WERI-Rb-1 (cell line): ENCODE results near the gene APLF.
"Not testable (repeated sequence)": the region's sequence is repeated elsewhere in the genome, so short reads cannot be mapped to it uniquely, and the experiment has no call there.

Experiments
- DNase-seq: peaks from one replicate; pipeline ENCODE4 v3.0.0-alpha.2; 2020
- H3K27ac ChIP-seq: fragments of 250-450 bp; sonication (Bioruptor Pico); 2 replicates; pipeline ENCODE4 v1.5.1; 2020; ENCODE audit warnings: mild to moderate bottlenecking, moderate library complexity
- H3K27me3 ChIP-seq: fragments of 250-450 bp; sonication (Bioruptor Pico); 2 replicates; pipeline ENCODE4 v1.5.1; 2021; ENCODE audit warnings: mild to moderate bottlenecking, low read depth, moderate library complexity; ENCODE audit not compliant: insufficient read depth, severe bottlenecking
- H3K36me3 ChIP-seq: fragments of 250-450 bp; sonication (Bioruptor Pico); 2 replicates; pipeline ENCODE4 v1.5.1; 2020; ENCODE audit warnings: mild to moderate bottlenecking, moderate library complexity
- H3K4me3 ChIP-seq: 2 replicates; pipeline ENCODE4 v1.5.1; 2011; ENCODE audit warnings: low read depth, mild to moderate bottlenecking, control low read depth, low read length
- H3K9me3 ChIP-seq: fragments of 250-450 bp; sonication (Bioruptor Pico); 2 replicates; pipeline ENCODE4 v1.5.1; 2021; ENCODE audit warnings: mild to moderate bottlenecking, moderate library complexity; ENCODE audit not compliant: severe bottlenecking
- TF ChIP-seq, protein P1 (sequence below): IDR thresholded peaks from 2 replicates; pipeline ENCODE4 v1.5.1; 2011; ENCODE audit warnings: low read depth, mild to moderate bottlenecking, control low read depth, inconsistent platforms, low read length

APLF gene

DNA sequence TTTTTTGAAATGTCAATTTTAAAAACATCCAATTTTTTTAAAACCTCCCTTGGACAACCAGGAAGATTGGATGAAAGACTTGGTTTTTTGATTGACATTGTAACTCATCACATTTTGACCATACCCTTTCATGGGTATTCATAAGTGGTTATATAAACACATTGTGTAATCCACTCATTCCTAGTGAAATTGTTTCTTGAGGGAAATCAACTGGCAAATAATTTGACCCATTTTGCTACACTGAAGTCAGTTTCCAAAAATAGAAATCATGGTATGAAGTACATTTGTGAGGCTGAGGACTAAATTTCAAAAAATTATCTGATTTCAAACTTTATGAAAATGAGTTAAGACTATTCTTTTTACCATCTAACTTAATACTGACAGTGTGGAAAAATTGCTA, 31.8 kb upstream of the APLF start:
- DNase-seq: no peak
- Histone ChIP-seq H3K27ac (no peak overlapping the region), H3K36me3 (no peaks in the 10 kb centered on the region), H3K27me3 (no peaks in the 10 kb centered on the region), H3K9me3 (no peaks in the 10 kb centered on the region), H3K4me3 (no peak overlapping the region)
- TF ChIP-seq, protein P1, sequence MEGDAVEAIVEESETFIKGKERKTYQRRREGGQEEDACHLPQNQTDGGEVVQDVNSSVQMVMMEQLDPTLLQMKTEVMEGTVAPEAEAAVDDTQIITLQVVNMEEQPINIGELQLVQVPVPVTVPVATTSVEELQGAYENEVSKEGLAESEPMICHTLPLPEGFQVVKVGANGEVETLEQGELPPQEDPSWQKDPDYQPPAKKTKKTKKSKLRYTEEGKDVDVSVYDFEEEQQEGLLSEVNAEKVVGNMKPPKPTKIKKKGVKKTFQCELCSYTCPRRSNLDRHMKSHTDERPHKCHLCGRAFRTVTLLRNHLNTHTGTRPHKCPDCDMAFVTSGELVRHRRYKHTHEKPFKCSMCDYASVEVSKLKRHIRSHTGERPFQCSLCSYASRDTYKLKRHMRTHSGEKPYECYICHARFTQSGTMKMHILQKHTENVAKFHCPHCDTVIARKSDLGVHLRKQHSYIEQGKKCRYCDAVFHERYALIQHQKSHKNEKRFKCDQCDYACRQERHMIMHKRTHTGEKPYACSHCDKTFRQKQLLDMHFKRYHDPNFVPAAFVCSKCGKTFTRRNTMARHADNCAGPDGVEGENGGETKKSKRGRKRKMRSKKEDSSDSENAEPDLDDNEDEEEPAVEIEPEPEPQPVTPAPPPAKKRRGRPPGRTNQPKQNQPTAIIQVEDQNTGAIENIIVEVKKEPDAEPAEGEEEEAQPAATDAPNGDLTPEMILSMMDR: no peak

DNA sequence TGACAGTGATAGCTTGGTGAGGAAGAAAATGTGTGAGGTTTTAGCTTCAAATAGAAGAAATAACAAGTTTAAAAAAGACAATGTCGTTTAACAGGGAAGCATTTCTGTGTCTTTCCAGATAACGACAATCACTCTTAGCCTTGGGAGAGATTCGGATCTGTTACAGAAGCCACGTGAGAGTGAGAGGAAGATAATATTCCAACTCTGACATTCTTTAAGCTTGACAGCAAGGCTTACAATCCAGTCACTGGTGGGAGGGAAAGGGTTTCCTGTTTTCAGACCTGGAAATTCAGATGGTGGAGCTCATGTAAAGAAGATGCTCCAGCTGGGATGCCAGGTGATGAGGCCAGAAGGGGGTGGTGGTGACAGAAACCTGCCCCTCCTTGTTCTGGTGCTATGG, 31.1 kb upstream of the APLF start:
- Histone ChIP-seq H3K4me3 (no peak overlapping the region), H3K27me3 (no peaks in the 10 kb centered on the region), H3K36me3 (no peaks in the 10 kb centered on the region), H3K27ac (no peak overlapping the region), H3K9me3 (no peaks in the 10 kb centered on the region)
- TF ChIP-seq, protein P1: no peak
- no peak for DNase-seq

DNA sequence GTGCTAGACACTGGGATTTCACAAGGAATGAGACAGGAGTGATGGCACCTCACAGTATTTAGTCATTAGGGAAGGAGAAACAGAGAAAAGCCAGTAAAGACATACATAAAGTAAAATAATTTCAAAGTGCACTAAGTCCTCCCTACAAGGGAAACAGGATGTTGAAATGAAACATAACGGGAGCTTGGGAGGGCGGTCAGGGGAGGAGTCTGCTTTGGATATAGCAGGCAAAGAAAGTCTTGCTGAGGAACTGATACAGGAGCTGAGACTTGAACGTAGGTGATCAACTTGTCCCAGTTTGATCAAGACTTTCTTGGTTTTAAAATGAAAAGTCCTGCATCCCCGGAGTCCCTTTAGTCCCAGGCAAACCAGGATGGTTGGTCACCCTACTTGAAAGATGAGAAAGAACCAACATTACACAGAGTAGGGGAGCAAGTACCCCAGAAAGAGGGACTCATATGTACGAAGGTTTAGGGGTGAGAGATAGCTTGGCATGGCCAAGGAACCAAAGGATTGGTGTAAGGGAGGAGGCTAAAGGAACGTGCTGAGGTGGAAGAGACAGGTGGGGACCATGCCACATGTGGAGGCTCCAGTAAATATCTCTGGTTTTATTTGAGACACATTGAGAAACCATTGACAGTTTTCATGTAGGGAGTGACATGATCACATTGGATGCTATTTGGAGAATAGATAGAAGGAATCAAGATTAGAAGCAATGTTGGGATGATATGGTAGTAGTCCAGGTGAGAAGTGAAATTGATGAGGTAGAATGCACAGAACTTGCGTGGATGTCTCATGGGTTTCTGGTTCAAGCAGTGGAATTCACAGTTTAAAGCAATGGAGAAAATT, 28.7 kb upstream of the APLF start:
- TF ChIP-seq, protein P1: no peak
- Histone ChIP-seq H3K36me3 (no peaks in the 10 kb centered on the region), H3K4me3 (no peak overlapping the region), H3K9me3 (no peaks in the 10 kb centered on the region), H3K27me3 (no peaks in the 10 kb centered on the region), H3K27ac (no peak overlapping the region)
- no peak for DNase-seq

DNA sequence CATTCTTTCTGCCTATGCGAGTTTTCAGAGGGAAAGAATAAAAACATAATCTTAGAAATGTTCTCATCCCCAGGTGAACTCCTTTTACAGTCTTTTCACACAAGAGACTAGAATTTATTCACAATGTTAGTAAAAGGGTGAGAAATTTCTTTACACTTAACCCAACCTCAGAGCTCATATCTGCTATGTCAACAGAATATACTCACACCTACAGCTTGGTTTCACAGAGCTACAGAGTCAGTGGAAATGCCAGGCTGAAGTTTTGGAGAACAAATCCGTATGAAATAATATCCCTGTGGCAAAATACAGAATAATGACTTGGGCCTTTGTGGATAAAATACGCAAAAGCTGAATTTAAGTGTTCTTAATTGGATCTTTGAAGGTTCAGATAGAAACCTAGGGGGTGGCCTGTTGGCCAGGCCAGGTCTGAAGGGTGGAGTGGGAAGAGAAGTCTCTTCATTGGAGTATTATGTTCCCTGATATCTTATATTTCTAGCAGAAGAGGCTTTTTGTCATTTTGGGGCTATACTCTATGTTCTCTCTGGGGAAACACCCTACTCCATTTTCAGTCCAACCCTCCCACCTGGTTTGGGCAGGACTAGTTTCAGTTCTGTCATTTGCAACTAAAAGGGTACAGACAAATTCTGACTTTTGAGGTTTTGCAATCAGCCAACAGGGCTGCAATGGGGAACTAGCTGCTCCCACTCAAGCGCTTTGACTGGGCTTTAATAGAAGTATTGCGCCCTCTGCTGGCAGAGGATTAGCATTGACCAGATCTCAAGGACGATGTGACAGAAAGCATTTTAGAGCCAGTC, 26.0 kb upstream of the APLF start:
- TF ChIP-seq, protein P1: peak; percentile 89
- H3K27me3 ChIP-seq: no peaks in the 10 kb centered on the region
- no peaks in the 10 kb centered on the region for H3K36me3 ChIP-seq
- no peaks in the 10 kb centered on the region for H3K9me3 ChIP-seq
- H3K27ac ChIP-seq: no peak overlapping the region
- H3K4me3 ChIP-seq: no peak overlapping the region
- DNase-seq: peak; percentile 90

DNA sequence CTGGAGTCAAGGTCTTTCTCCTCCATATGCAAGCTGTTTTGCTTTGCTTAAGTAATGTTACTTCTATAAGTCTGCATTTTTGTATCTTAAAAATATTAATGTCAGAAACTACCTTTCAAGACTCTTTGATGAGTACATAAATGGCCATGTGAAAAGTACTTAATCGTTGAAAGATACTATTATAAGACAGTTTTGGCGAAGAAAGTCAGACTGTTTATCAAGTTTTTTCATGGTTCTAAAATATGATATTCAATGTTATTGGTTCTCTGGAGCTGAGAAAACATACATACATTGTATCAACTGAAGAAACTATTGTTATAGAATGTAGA, 25.4 kb upstream of the APLF start:
- H3K4me3 ChIP-seq: no peak overlapping the region
- no peaks in the 10 kb centered on the region for H3K36me3 ChIP-seq
- no peaks in the 10 kb centered on the region for H3K27me3 ChIP-seq
- no peak overlapping the region for H3K27ac ChIP-seq
- DNase-seq: no peak
- H3K9me3 ChIP-seq: no peaks in the 10 kb centered on the region
- TF ChIP-seq, protein P1: no peak

DNA sequence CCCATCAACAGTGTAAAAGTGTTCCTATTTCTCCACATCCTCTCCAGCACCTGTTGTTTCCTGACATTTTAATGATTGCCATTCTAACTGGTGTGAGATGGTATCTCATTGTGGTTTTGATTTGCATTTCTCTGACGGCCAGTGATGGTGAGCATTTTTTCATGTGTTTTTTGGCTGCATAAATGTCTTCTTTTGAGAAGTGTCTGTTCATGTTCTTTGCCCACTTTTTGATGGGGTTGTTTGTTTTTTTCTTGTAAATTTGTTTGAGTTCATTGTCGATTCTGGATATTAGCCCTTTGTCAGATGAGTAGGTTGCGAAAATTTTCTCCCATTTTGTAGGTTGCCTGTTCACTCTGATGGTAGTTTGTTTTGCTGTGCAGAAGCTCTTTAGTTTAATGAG, 21.0 kb upstream of the APLF start:
- H3K36me3 ChIP-seq, H3K27me3 ChIP-seq: not testable (repeated sequence)

More for the DNA sequence above, 21.0 kb upstream of the APLF start:
- H3K4me3 ChIP-seq, H3K27ac ChIP-seq, H3K9me3 ChIP-seq, DNase-seq: not testable (repeated sequence)
